ENCODE data around the gene CCDC192. TPM values are rescaled to one million over a fixed set of nuclear protein-coding genes. Genes with fewer than 3 reads are reported as not detected.

CCDC192 gene
- total RNA-seq, 2 experiments from 2014 or later: not detected

DNA sequence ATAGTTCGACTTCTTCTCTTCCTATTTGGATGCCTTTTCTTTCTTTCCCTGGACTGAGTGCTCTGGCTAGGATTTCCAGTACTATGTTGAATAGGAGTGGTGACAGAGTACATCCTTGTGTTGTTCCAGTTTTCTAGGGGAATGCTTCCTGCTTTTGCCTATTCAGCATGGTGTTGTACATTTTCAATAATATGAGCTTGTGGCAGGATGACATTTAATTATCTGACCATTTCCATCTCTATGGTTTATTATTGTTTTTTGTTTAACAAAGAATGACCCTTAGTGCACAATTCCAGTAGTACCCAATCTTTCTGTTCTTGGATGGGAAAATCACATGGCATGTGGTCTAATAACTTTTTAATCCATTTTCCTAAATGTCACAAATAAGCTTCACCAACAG, 244.8 kb downstream of the CCDC192 start:
- intact Hi-C loops (cut with DNase I, micrococcal nuclease): no loop called here
- Mint-ChIP-seq H3K27me3 (no peaks in the 10 kb centered on the region), H3K4me3 (no peak overlapping the region), H3K27ac (no peak overlapping the region), H3K9me3 (no peaks in the 10 kb centered on the region), H3K4me1 (ENCODE audit: low read depth) (no peaks in the 10 kb centered on the region), H3K36me3 (ENCODE audit: low read depth) (peaks cover 22% of the 10 kb centered on the region)
- Histone ChIP-seq H3K9me3 (ENCODE audit: control insufficient read depth in 1 of 2, insufficient read depth in 1 of 2, low read length in 2 of 2) (no peaks in the 10 kb centered on the region), H3K4me3 (ENCODE audit: low read length) (no peak overlapping the region), H3K27ac (ENCODE audit: low read depth in 1 of 2, low read length in 2 of 2) (no peak overlapping the region), H3K36me3 (ENCODE audit: insufficient read depth, low read length) (no peaks in the 10 kb centered on the region), H3K27me3 (ENCODE audit: control insufficient read depth in 1 of 2, insufficient read depth in 2 of 2, low read length in 2 of 2) (no peaks in the 10 kb centered on the region), H3K4me1 (ENCODE audit: insufficient read depth, low read length) (no peaks in the 10 kb centered on the region)
- ChIA-PET POLR2A (no interaction called here), CTCF (no interaction called here)
- DNase-seq (no peak), ATAC-seq (ENCODE audit: poor library complexity) (no peak)
- TF ChIP-seq, protein P1, sequence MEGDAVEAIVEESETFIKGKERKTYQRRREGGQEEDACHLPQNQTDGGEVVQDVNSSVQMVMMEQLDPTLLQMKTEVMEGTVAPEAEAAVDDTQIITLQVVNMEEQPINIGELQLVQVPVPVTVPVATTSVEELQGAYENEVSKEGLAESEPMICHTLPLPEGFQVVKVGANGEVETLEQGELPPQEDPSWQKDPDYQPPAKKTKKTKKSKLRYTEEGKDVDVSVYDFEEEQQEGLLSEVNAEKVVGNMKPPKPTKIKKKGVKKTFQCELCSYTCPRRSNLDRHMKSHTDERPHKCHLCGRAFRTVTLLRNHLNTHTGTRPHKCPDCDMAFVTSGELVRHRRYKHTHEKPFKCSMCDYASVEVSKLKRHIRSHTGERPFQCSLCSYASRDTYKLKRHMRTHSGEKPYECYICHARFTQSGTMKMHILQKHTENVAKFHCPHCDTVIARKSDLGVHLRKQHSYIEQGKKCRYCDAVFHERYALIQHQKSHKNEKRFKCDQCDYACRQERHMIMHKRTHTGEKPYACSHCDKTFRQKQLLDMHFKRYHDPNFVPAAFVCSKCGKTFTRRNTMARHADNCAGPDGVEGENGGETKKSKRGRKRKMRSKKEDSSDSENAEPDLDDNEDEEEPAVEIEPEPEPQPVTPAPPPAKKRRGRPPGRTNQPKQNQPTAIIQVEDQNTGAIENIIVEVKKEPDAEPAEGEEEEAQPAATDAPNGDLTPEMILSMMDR (IDR thresholded peaks at IDR 0.05): no peak

DNA sequence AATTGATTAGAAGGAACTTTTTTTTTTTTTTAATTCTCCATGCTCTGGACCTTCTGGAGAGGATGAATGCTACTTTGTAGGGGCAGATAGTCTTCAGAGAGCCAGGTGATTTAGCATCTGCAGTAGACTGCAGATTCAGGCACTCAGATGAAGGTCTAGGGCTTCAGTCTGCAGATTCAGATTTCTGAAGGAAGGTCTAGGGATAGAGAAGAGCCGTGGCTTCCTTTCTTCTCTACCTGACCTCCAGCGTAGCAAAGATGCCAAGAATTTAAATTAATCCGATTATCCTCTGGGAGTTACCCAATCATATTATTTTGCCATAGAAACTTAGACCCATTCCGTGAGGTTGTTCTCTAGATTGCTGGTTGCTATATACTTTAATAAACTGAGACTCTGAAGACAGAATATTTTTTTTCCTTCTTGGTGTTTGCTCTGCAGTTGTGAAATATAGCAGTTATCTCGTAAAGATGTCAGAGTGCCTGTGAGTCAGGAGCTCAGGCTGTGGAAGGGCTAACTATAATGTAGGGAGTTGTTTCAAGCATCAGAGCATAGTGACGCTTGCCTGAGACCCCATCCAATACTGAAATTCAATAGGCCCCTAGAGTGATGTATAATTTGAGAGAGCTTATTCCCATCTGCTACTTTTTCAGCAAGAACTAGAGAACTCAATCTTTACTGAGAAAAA, 247.7 kb downstream of the CCDC192 start:
- no peaks in the 10 kb centered on the region for H3K9me3 ChIP-seq (ENCODE audit: control insufficient read depth in 1 of 2, insufficient read depth in 1 of 2, low read length in 2 of 2)
- H3K27ac ChIP-seq (ENCODE audit: low read depth in 1 of 2, low read length in 2 of 2): no peak overlapping the region
- H3K27me3 ChIP-seq (ENCODE audit: control insufficient read depth in 1 of 2, insufficient read depth in 2 of 2, low read length in 2 of 2): no peaks in the 10 kb centered on the region
- ChIA-PET CTCF (interaction anchor here (1.0 kb wide), 1 partner anchor 12 kb away, joined by 3 read pairs; no protein-coding TSS in a partner anchor), POLR2A (no interaction called here)
- Mint-ChIP-seq H3K36me3 (ENCODE audit: low read depth) (peaks cover 48% of the 10 kb centered on the region), H3K4me1 (ENCODE audit: low read depth) (no peaks in the 10 kb centered on the region), H3K9me3 (no peaks in the 10 kb centered on the region), H3K4me3 (no peak overlapping the region), H3K27me3 (no peaks in the 10 kb centered on the region), H3K27ac (no peak overlapping the region)
- TF ChIP-seq, protein P1 (IDR thresholded peaks at IDR 0.05): no peak
- H3K36me3 ChIP-seq (ENCODE audit: insufficient read depth, low read length): no peaks in the 10 kb centered on the region
- DNase-seq (no peak), ATAC-seq (ENCODE audit: poor library complexity) (no peak)
- H3K4me3 ChIP-seq (ENCODE audit: low read length): no peak overlapping the region
- no peaks in the 10 kb centered on the region for H3K4me1 ChIP-seq (ENCODE audit: insufficient read depth, low read length)
- intact Hi-C loops (cut with DNase I, micrococcal nuclease): no loop called here

DNA sequence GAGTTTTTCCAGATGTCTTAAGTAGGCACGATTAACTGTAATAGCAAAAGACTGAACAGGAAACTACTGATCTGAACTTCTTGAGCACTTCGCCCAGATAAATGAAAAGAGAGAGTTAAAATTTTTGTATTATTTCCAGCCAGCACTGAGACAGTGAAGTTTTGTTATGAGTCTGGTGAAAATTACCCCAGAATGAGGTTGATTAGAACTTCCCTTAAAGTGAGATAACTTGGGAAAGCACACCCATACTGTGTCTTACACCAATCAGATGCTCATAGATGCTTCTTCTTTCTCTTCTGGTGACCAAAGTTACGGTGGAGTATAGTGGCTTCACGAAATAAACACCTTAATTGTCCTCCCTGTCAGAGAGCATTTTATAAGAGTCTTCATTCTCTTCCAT, 248.6 kb downstream of the CCDC192 start:
- no peaks in the 10 kb centered on the region for H3K27me3 ChIP-seq (ENCODE audit: control insufficient read depth in 1 of 2, insufficient read depth in 2 of 2, low read length in 2 of 2)
- Mint-ChIP-seq H3K4me1 (ENCODE audit: low read depth) (no peaks in the 10 kb centered on the region), H3K36me3 (ENCODE audit: low read depth) (peaks cover 56% of the 10 kb centered on the region), H3K27me3 (no peaks in the 10 kb centered on the region), H3K4me3 (no peak overlapping the region), H3K9me3 (no peaks in the 10 kb centered on the region), H3K27ac (no peak overlapping the region)
- ChIA-PET POLR2A (no interaction called here), CTCF (no interaction called here)
- H3K4me3 ChIP-seq (ENCODE audit: low read length): no peak overlapping the region
- TF ChIP-seq, protein P1 (IDR thresholded peaks at IDR 0.05): no peak
- H3K36me3 ChIP-seq (ENCODE audit: insufficient read depth, low read length): no peaks in the 10 kb centered on the region
- H3K4me1 ChIP-seq (ENCODE audit: insufficient read depth, low read length): no peaks in the 10 kb centered on the region
- DNase-seq: no peak
- H3K9me3 ChIP-seq (ENCODE audit: control insufficient read depth in 1 of 2, insufficient read depth in 1 of 2, low read length in 2 of 2): no peaks in the 10 kb centered on the region
- intact Hi-C loops (cut with DNase I, micrococcal nuclease): no loop called here
- no peak for ATAC-seq (ENCODE audit: poor library complexity)
- no peak overlapping the region for H3K27ac ChIP-seq (ENCODE audit: low read depth in 1 of 2, low read length in 2 of 2)

Measured in CD4-positive, alpha-beta T cell (primary cell).